ENCODE results near the gene SLC6A8.

DNA sequence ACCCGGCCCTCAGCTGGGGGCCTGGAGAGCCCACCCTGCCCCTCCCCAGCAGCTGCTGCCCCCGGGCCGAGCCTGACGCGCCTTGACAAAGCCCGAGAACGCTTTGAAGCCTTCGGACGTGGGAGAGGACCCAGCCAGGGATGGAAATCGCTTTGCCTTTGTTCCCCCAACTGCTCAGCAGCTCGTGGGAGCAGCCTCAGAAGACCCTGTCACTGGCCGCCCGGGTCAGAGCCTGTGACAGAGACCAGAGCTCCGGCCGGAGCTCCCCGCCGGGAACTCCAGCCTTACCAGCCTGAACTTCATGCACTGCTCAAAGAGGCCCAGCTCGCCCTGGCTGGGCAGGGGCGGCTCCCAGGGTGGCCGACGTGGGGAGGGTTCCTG lies 2.6 kb upstream of the SLC6A8 start:
- TF ChIP-seq CTCF (IDR thresholded peaks at IDR 0.05) (no peak), POLR2A (IDR thresholded peaks at IDR 0.05) (no peak)

Measured in prostate gland (tissue), 2 donors.